HG03025 (cell line): ENCODE data around the gene NDUFAF8.

Experiments used
- ATAC-seq: cut with Tn5 transposase; IDR thresholded peaks from one replicate; pipeline ENCODE4 v1.9.1; 2021; ENCODE audit warnings: mild to moderate bottlenecking, moderate library complexity; ENCODE audit not compliant: unreplicated experiment, low FRiP score

NDUFAF8 gene

GRCh38 chr17:81267390-81268067, 28.4 kb downstream of the NDUFAF8 start:
- no peak for ATAC-seq

DNA sequence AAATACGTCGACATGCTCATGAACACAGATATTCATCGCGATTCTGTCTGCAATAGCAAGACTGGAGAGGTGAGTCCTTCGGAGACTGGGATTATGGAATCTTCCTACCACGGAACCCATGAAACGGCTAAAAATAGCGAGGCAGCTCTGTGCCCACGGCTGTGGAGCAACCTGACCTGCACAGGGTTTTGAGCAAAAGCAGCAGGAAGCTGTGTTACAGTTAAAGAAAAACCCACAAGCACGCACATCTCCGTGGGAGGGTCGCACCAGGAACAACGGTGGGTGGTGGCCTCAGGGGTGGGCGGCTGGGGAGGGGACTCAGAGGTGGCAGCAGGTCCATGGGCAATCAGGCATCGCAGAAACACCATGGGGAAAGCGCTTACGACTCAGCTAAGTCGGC, 31.2 kb downstream of the NDUFAF8 start:
- ATAC-seq: no peak

DNA sequence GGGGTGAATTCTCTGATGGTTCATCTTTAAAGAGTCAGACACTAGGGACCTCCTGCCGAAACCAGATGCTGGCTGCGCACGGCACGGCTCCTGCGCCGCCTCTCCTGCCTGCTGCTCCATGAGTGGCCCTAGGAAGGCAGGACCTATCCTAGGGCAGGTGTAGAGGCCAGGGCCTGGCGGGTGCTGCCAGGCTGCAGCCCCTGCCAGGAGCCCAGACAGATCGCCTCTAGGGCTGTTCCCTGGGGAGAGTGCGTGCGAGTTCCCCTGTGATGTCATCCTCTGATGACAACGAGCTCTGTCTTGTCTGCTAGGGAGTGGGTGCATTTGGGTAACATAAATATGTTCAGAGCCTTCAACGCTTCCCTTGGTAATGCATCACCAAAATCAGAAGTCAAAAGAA, 32.1 kb downstream of the NDUFAF8 start:
- ATAC-seq: no peak

DNA sequence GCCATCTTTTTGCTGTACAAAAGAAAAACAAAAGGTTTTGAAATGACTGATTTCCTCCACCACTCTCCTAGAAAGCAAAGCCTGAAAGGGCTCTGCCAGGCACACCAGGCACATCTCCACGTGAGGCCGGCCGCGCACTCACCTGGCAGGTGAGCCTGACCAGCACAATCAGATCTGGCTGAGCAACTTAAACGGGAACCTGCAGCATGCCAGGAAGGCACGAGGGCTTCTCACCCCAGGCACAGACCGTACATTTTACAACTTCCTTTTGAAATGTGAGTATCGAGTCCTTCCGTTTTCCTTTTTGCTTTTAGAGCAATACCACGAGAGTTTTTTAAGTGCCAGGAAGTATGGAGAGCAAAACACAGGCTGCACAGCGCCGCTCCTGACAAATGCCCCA, 33.5 kb downstream of the NDUFAF8 start:
- no peak for ATAC-seq

DNA sequence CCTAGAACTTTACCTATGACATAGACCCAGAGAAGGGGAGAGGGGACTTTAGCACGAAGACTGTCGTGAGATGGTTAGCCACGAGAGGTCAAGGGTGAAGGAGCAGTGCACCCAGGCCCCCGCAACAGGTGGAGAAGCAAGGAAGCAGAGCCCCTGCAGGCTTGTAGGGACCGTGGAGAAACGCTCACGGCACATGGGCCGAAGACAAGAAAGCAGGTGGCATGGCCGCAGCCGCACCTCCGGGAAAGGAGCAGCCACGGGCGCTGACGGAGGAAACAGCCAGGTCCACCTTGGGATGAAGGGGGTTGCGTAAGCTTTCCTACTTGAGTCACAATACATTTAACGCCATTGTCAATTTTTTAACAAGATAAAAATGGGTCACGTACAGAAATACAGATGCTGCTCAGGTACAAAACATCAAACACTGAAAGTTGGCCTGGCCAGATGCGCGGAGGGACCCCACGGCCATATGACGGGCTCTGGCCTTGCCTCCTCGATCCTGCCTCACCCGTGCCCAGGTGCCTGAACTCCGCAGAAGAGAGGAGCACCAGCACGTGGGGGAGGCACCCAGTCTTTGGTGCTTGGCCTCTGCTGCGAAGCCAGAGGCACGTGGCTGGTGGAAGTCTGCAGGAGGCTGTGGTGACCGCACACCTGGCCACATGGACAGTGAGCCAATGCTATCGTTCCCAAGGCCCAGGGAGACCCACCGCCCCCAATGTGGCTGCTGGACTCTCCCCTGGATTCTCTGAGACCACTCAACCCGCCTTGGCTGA, 34.8 kb downstream of the NDUFAF8 start:
- no peak for ATAC-seq

DNA sequence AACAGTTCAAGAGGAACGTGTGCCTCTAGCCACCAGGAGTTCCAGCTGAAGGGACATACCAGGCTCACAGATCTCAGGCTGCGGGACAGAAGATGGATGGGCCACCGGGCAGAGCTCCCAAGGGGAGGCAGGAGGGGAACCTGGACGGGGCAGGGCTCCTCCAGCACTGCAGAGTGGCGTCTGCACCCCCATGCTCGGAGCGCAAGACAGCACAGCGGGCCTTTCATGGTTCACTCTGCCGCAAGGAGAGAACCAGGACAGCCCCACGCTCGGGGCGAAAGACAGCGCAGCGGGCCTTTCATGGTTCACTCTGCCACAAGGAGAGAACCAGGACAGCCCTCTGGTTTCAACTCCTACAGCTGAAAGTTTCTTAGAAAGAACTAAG, 35.3 kb downstream of the NDUFAF8 start:
- no peak for ATAC-seq

GRCh38 chr17:81276781-81277180, 37.7 kb downstream of the NDUFAF8 start:
- no peak for ATAC-seq

DNA sequence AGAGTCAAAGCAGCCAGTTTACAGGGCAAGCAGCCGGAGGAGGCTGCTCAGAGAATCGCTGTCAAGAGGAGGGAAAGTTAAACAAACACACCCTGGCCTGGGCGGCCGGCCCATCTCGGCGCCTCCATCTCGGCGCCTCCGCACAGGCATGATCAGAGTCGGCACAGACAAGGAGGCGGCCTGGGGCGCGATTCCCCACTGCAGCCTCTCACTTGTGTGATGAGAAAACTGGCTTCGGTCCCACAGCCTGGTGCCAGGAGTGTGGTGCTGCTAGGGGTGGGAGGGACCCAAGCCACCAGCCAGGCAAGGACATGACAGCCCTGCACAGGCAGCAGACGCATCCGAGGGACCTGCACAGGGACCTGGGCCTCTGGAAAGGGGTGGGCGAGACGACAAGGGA, 38.3 kb downstream of the NDUFAF8 start:
- ATAC-seq: no peak

GRCh38 chr17:81277946-81278693, 39.0 kb downstream of the NDUFAF8 start:
- ATAC-seq: no peak

- no peak for ATAC-seq
These were observed 39.7 kb downstream of the NDUFAF8 start for GRCh38 chr17:81278831-81279230.

- ATAC-seq: no peak
These were observed 40.5 kb downstream of the NDUFAF8 start for GRCh38 chr17:81279278-81280275.

- no peak for ATAC-seq
These were observed 41.5 kb downstream of the NDUFAF8 start for GRCh38 chr17:81280571-81280970.

- ATAC-seq: no peak
These were observed 43.0 kb downstream of the NDUFAF8 start for GRCh38 chr17:81282141-81282540.

GRCh38 chr17:81282876-81283275, 43.8 kb downstream of the NDUFAF8 start:
- no peak for ATAC-seq

DNA sequence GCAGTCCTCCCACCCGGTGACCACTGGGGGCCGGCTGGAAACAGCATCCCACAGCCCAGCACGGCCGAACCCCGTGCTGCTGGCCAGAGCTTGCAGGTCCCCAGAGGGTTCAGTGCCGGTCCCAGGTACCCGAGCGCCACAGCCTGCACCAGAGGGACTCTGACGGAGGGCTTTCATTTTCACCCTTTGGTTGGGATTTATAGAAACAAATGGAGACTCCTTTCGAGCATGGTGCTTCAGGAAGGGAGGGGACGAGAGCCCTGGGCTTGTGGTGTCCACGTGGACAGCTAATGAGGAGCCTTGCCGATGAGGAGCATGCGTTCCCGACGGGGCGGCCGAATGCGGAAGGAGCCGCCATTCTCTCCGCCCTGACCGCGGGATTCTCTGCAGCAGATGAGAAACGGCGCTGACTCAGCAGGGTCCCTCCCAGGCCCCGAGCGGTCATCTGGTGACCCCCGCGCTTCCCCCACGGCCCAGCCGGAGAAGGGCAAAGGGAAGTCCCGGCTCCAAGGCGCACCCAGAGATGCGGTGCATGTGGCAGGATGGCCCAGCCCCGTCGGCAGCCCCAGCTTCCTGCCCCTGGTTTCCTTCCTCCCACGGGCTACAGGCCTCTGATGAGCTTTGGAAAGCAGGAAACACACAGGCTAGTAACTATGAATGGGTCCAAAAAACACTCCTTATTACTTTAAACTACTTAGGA, 46.2 kb downstream of the NDUFAF8 start:
- no peak for ATAC-seq

DNA sequence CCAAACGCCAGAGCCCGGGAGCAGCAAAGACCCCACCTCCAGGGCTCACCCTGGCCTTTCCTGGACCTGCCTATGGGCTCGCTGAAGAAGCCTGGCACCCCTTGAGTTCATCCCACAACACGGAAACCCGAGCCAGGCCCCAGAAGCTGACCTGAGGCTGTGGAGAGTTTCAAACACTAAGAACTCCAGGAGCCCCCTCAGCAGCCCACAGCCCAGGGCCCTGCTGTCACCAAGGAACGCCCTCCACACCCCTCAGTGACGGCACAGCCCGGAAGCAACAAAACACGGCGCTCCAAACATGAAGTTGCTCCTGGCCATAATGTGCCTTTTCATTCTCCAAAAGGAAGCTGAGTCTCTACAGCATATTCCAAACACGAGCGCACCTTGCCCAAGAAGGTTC, 46.8 kb downstream of the NDUFAF8 start:
- no peak for ATAC-seq

- ATAC-seq: no peak
These were observed 47.5 kb downstream of the NDUFAF8 start for GRCh38 chr17:81286491-81287145.

DNA sequence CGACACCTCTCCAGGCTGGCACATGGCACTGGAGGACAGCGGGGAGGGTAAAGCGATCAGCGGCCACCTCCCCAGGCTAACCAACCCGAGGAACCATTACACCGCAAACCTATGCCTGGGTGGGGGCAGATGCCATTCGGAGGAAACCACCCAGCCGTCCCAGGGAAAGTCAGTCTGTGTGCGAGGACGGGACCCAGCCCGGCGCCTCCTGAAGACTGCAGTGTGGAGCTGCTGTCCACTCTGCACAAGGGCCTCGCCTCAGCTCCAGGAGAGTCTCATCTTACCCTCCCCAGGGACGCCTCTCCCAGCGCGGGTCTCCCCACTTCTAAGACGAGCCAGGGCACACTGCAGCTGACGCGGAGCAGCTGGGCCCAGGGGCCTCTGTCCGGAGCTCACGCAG, 48.0 kb downstream of the NDUFAF8 start:
- no peak for ATAC-seq

GRCh38 chr17:81287741-81288430, 48.8 kb downstream of the NDUFAF8 start:
- ATAC-seq: no peak
